Erythroblast (primary cell): ENCODE results near the gene TUBB6.

Source experiments
- GATA1 ChIP-seq: IDR thresholded peaks from 2 replicates; pipeline ENCODE4 v1.6.1; 2011; ENCODE audit warnings: low read depth, mild to moderate bottlenecking, control low read depth, low read length, moderate library complexity
- POLR2A ChIP-seq: IDR thresholded peaks from 2 replicates; pipeline ENCODE4 v1.6.1; 2011; ENCODE audit warnings: mild to moderate bottlenecking, low read length

GRCh38 chr18:12325726-12326245, 17.7 kb downstream of the TUBB6 start:
- no peak for TF ChIP-seq POLR2A
- no peak for TF ChIP-seq GATA1
